Smooth muscle cell of the brain vasculature (primary cell): ENCODE measurements around the gene PLXNB2.
"Not testable (repeated sequence)": the region's sequence is repeated elsewhere in the genome, so short reads cannot be mapped to it uniquely, and the experiment has no call there.

Source experiments
- DNase-seq: peaks from one replicate; pipeline ENCODE4 v3.0.0-alpha.2; 2012; ENCODE audit warnings: low read depth, low spot score

The PLXNB2 gene

GRCh38 chr22:50281384-50281760 is 26.1 kb downstream of the PLXNB2 start:
- no peak for DNase-seq

GRCh38 chr22:50280708-50281383 is 26.6 kb downstream of the PLXNB2 start:
- no peak for DNase-seq

- DNase-seq: no peak
Measured at GRCh38 chr22:50280022-50280707, 27.3 kb downstream of the PLXNB2 start.

- DNase-seq: no peak
Measured at GRCh38 chr22:50278956-50279619, 28.4 kb downstream of the PLXNB2 start.

GRCh38 chr22:50278461-50278860 is 29.0 kb downstream of the PLXNB2 start:
- no peak for DNase-seq

- DNase-seq: no peak
Measured at GRCh38 chr22:50277761-50278160, 29.7 kb downstream of the PLXNB2 start.

GRCh38 chr22:50276143-50276542 is 31.3 kb downstream of the PLXNB2 start:
- no peak for DNase-seq

- DNase-seq: no peak
Measured at GRCh38 chr22:50275181-50276055, 32.0 kb downstream of the PLXNB2 start.

- DNase-seq: no peak
Measured at GRCh38 chr22:50274771-50275170, 32.7 kb downstream of the PLXNB2 start.

DNA sequence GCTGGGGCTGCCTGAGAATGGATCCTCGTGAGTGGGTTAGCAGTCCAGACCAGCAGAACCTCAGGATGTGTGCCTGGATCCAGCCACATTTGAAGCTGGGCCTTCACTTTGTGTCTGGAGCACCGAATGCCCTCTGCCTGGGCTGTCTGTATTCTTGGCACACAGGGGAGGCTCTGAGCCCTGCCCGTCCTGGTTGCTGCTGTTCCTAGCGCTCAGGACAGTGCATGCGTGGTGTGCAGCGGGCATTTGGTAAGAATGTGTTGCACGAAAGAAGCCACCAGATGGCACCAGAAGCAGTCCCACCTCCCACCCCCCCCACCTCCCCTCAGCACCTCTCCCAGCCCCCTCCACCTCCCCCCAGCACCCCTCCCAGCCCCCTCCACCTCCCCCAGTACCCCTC is 33.1 kb downstream of the PLXNB2 start:
- DNase-seq: no peak

- not testable (repeated sequence) for DNase-seq
Measured at GRCh38 chr22:50273781-50274180, 33.7 kb downstream of the PLXNB2 start.

DNA sequence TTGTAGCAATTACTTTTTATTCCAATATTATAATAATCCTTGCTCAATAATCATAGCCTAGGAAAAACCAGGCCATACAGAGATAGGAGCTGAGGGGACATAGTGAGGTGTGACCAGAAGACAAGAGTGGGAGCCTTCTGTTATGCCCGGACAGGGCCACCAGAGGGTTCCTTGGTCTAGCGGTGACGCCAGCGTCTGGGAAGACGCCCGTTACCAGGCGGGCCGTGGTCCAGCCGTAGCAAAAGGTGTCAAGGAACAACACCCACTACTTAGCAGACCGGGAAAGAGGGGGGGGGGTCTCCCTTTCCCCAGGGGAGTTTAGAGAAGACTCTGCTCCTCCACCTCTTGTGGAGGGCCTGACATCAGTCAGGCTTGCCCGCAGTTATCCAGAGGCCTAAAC is 34.1 kb downstream of the PLXNB2 start:
- not testable (repeated sequence) for DNase-seq

- no peak for DNase-seq
Measured at GRCh38 chr22:50272044-50272802, 35.2 kb downstream of the PLXNB2 start.

DNA sequence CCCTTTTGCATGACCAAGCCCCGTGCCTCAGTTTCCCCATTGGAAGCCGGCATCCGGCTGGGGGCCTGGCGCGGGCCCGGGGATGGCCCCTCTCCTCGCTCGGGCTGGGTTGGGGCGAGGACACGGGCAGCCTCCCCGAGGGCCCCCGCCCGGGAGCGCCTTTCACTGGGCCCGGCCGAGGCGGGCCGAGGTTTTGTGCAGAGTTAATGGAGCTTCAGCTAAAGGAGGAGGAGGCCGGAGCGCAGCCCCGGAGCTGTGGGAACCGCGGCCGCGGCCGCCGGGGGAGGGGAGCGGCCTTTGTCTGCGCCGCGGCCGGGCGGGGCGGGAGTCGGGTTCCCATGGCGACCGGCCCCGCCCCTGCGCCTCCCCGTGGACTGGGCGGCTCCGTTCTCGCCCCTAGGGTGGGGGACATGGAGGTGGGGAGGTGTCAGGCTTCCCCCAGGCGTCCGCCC is 35.9 kb downstream of the PLXNB2 start:
- DNase-seq: no peak

GRCh38 chr22:50270666-50271394 is 36.6 kb downstream of the PLXNB2 start:
- no peak for DNase-seq

DNA sequence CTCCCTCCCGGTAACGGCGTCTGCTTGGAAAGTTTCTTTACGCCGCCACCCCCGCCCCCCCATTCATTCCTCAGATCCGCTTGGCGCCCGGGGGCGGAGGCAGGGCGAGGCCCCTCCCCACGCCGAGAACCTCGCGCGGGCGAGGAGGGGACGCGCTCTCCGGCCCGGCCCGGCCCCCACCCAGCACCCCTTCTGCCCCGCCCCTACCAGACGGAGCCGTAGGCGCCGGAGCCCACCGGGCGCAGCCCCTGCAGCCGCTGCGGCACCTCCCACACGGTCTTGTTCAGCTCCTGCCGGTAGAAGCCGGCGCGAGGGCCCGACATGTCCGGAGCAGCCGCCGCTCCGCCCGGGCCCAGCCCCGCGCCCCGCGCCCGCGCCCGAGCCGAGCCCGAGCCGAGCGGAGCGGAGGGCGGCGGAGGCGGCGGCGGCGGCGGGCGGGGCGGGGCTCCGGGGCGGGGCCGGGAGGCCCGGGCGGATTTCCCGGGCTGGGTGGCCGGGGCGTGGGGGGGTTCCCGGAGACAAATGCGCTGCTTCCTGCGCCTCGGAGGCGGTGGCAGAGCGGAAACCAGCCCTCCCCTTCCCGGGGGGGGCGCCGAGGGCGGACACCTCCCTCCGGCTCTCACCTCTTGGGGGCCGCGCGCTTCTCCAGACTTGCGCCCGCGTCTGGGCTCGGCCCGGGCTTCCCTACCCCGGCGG is 37.3 kb downstream of the PLXNB2 start, which contains the start of gene MAPK11:
MAPK11 (minus strand) TSS at position 411 of the 696 bp plus-strand sequence; CDS start at position 323, 88 bp downstream.
- DNase-seq: no peak

GRCh38 chr22:50269573-50269969 is 37.9 kb downstream of the PLXNB2 start:
- DNase-seq: no peak

- no peak for DNase-seq
Measured at GRCh38 chr22:50268655-50269113, 38.8 kb downstream of the PLXNB2 start.

GRCh38 chr22:50267591-50268390 is 39.7 kb downstream of the PLXNB2 start:
- DNase-seq: no peak
